GM12864 (cell line): Measurements from ENCODE around the gene BTBD16.
A peak's percentile ranks its signal among the peaks of the same experiment; 100 is the strongest.

ENCODE experiments used
- DNase-seq: peaks from one replicate; pipeline ENCODE4 v3.0.0-alpha.2; 2011; ENCODE audit warnings: low read depth
- H3K4me3 ChIP-seq: 2 replicates; pipeline ENCODE4 v1.5.1; 2011; ENCODE audit warnings: mild to moderate bottlenecking, low read depth, low read length, control low read depth
- TF ChIP-seq, protein P1 (sequence below): IDR thresholded peaks from 2 replicates; pipeline ENCODE4 v1.5.1; 2011; ENCODE audit warnings: low read depth, mild to moderate bottlenecking, moderate library complexity, low read length, control low read depth, inconsistent platforms; ENCODE audit errors: missing control alignments

The BTBD16 gene

DNA sequence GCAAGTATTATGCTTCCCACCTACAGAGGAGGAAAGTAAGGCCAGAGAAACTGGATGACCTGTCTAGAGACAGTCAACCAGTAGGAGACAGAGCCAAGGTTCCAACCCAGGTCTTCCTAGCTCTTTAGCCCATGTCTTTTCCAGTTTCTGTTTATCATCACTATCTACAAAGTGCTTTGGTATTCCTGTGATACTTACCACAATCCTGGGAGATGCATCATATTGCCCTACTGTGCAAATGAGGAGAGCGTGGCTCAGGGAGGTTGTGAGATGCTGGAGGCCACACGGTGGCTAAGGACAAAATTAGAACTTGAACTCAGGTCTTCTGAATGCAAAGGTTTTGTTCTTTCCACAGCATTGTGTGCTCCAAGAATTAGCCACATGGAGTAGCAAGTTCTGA is 92.2 kb downstream of the BTBD16 start:
- TF ChIP-seq, protein P1, sequence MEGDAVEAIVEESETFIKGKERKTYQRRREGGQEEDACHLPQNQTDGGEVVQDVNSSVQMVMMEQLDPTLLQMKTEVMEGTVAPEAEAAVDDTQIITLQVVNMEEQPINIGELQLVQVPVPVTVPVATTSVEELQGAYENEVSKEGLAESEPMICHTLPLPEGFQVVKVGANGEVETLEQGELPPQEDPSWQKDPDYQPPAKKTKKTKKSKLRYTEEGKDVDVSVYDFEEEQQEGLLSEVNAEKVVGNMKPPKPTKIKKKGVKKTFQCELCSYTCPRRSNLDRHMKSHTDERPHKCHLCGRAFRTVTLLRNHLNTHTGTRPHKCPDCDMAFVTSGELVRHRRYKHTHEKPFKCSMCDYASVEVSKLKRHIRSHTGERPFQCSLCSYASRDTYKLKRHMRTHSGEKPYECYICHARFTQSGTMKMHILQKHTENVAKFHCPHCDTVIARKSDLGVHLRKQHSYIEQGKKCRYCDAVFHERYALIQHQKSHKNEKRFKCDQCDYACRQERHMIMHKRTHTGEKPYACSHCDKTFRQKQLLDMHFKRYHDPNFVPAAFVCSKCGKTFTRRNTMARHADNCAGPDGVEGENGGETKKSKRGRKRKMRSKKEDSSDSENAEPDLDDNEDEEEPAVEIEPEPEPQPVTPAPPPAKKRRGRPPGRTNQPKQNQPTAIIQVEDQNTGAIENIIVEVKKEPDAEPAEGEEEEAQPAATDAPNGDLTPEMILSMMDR: no peak
- no peak for DNase-seq
- no peak overlapping the region for H3K4me3 ChIP-seq

DNA sequence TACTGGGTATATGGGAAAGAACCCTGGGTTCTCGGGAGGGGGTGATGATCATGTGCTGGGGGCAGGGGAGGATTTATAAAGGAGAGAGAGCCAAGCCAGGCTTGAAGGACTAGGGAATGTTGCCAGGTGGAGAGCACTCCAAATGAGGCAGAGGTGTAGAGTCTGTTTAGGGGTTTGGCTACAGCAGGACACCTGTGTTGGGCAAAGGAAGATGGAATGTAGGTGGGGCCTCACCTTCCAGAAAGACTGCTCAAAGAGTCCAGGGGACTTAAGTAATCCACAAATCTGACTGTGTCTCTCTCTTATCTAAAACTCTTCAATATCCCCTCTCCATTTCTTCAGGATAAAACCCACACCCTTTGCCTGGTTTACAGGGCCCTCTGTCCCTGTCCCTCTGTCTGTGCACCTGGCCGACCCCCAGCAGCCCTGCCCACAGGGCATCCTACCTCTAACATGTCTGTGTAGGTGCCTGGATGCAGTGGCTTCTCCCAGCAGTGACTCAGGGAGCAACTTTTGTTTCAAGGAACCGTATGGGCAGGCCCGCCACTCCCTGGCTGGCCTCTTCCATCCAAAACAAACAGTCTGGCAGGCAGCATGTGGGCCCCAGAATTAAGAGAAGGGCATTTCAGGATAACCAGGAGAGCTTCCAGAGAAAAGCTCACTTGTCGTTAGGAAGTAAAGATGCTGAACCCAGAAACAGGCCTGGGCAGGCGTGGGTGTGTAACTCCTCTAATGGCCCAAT is 92.8 kb downstream of the BTBD16 start:
- TF ChIP-seq, protein P1: no peak

DNA sequence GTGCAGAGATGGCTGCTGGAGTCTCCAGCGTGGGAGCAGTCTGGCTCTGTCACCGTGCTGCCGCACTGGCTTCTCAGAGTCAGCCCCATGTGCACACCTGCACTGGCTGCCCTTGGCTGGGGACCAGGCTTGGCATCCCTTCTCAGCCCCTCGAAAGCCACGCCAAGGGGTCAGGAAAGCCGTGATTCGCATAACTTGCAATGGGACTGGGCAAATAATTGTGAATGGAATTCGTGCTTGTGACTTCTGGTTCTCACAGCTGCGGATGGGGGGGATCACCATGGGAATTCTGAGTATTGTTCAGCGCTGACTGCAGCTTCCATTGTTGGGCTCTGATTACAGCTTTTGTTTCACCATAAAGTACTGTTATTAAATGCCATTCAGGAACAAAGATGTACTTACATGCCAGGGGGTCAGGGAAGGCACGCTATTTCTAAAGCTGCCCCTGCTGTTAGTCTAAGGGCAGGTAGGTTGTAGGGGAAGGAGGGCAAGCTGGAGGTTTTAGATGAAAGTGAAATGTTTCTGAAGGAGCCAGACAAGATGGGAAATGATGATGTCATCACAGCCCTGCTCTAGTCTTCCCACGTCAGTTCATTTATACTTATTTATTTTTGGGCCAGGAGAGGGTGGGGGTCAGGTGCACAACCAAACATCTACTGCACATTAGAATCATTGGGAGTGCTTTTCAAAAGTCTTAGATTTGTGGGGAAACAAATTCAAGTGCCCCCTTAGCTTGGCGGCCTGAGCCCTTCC is 97.6 kb downstream of the BTBD16 start:
- TF ChIP-seq, protein P1: no peak
- H3K4me3 ChIP-seq: no peak overlapping the region
- no peak for DNase-seq

More for the DNA sequence above, 92.8 kb downstream of the BTBD16 start:
- no peak for DNase-seq
- H3K4me3 ChIP-seq: no peak overlapping the region

DNA sequence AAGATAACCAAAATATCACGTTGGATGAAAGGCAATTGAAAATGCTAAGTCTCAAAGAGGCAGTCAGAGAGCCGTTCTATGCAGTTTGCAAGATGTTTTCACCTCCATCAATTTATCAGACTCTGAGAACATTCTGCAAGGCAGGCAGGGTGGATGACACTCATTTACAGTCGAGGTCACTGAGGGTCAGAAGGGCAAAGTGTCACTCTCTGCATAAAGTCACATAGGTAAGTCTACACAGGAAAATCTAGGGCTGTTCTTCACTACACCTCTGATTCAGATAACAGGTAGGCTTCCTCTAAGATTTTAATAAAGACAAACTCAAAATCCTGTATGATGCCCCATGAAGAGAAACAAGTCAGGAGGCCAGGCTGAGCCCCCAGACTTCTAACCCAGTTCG is 102.0 kb downstream of the BTBD16 start:
- TF ChIP-seq, protein P1: no peak
- DNase-seq: no peak
- no peak overlapping the region for H3K4me3 ChIP-seq

DNA sequence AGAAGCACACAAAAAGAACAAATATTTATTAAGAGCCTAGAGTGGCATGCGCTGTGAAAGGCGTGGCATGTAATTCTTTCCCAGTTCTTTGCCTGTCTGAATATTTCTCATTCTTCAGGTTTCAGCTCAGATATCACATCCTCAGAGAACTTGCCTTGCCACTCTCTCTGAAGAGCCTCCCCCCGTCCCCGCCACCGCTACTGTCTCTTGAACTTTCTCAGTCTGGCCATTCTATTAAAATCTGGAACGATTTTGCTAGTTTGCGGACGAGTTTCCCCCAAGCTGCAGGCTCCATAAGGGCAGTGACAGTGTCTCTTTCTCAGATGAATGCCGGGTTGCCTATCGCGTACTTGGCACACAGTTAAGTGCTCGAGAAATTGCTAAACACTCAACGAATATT is 102.6 kb downstream of the BTBD16 start:
- TF ChIP-seq, protein P1: no peak
- no peak overlapping the region for H3K4me3 ChIP-seq
- DNase-seq: no peak

DNA sequence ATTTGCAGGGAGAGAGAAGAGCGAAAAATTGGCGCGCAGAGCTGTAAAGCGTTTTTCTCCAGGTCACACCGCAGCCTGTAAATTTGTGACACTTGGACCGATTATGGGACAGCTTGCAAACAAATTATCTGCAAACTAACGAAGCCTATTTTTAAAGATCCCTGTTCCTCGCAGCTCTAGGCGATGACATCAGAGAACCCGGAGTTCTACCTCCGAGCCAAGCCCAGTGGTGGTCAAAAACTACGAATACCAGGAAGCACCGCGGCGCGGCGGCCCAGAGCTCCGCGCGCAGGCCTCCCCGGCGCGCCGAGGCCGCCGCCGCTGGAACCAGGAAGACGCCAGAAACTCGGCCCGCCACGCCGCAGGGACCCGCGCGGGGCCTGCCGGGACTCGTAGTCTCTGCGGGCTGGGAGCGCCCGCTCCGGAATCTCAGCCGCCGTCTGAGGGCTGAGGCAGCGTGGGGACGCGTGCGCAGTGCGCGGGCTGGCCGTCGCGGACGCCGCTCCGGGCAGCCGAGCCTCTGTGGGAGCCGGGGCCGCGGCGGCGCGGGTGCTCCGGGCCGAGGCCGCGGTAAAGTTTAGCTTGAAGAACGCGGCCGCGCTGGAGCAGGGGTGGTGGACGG is 103.3 kb downstream of the BTBD16 start, which contains the start of gene PLEKHA1:
Gene PLEKHA1, plus strand, starts transcription at position 472 of the 622 bp plus-strand sequence. CDS start 18,493 bp downstream, outside the sequence.
- DNase-seq: peak; percentile 29
- H3K4me3 ChIP-seq: peak within 1 kb of the TSS; percentile 57
- TF ChIP-seq, protein P1: no peak
